Left renal pelvis (tissue), 4 donors: ENCODE measurements around the gene GSTK1. TPM values are rescaled to one million over a fixed set of nuclear protein-coding genes. Genes with fewer than 3 reads are reported as not detected.

Experiments used
- DNase-seq, 4 donors: peaks; one replicate each; pipeline ENCODE4 v3.0.0-alpha.2; 2013; ENCODE audit warnings: low read depth in 4 of 4, low spot score in 3 of 4
- polyA plus RNA-seq, 4 donors: library from polyadenylated mRNA; unstranded; fragments of 120-200 nt; gene quantifications; one replicate each; pipeline ENCODE4 v1.2.1, GENCODE V29; 2013; ENCODE audit not compliant: insufficient read length in 4 of 4

Gene GSTK1
- polyA plus RNA-seq, 4 donors: 86.8 to 227 (median 188) TPM

- DNase-seq: no peak
Observed at GRCh38 chr7:143290293-143290692, 27.1 kb downstream of the GSTK1 start.

GRCh38 chr7:143292876-143293275 is 29.6 kb downstream of the GSTK1 start:
- DNase-seq: no peak

- DNase-seq: no peak
Observed at GRCh38 chr7:143295870-143296269, 32.6 kb downstream of the GSTK1 start.

GRCh38 chr7:143296686-143297085 is 33.4 kb downstream of the GSTK1 start:
- DNase-seq: no peak

GRCh38 chr7:143299346-143299745 is 36.1 kb downstream of the GSTK1 start:
- no peak for DNase-seq

- DNase-seq: no peak
Observed at GRCh38 chr7:143299840-143300239, 36.6 kb downstream of the GSTK1 start.

- DNase-seq: no peak
Observed at GRCh38 chr7:143300959-143301935, 38.0 kb downstream of the GSTK1 start.

GRCh38 chr7:143303733-143304132 is 40.5 kb downstream of the GSTK1 start:
- DNase-seq: no peak

- DNase-seq: no peak
Observed at GRCh38 chr7:143304938-143305337, 41.7 kb downstream of the GSTK1 start.

- DNase-seq: no peak
Observed at GRCh38 chr7:143305423-143306070, 42.3 kb downstream of the GSTK1 start.

GRCh38 chr7:143308632-143309031 is 45.4 kb downstream of the GSTK1 start:
- no peak for DNase-seq

GRCh38 chr7:143314127-143314526 is 50.9 kb downstream of the GSTK1 start:
- DNase-seq: no peak

GRCh38 chr7:143315776-143316175 is 52.5 kb downstream of the GSTK1 start, which contains the start of gene CLCN1:
TSS of gene CLCN1 (plus strand) at chr7:143316111. CDS start at chr7:143316213, 102 bp downstream.
- no peak for DNase-seq

- no peak for DNase-seq
Observed at GRCh38 chr7:143316492-143316891, 53.3 kb downstream of the GSTK1 start.

- no peak for DNase-seq
Observed at GRCh38 chr7:143318661-143319060, 55.4 kb downstream of the GSTK1 start.

Other genes starting within 250 kb of the GSTK1 start
- not detected for gene OR9A2, start 236.3 kb upstream of the GSTK1 start, polyA plus RNA-seq
- not detected for gene OR6V1, start 211.1 kb upstream of the GSTK1 start, polyA plus RNA-seq
- gene PIP, start 131.4 kb upstream of the GSTK1 start, polyA plus RNA-seq: not detected
- not detected for gene TAS2R39, start 80.0 kb upstream of the GSTK1 start, polyA plus RNA-seq
- not detected for gene TAS2R40, start 41.4 kb upstream of the GSTK1 start, polyA plus RNA-seq
- gene TMEM139, start 21.5 kb downstream of the GSTK1 start, polyA plus RNA-seq: 10 to 100 TPM in 3 of 4 donors, 1 to 10 TPM in 1; 2.7 to 72.7 (median 52.7) TPM
- gene CASP2, start 24.9 kb downstream of the GSTK1 start, polyA plus RNA-seq: 10 to 100 TPM; 38.5 to 60.1 (median 56.2) TPM
- under 1 TPM; 0.10 to 0.24 (median 0.12) TPM for gene CLCN1, start 52.7 kb downstream of the GSTK1 start, polyA plus RNA-seq
- gene FAM131B, start 99.3 kb downstream of the GSTK1 start, polyA plus RNA-seq: 1 to 10 TPM; 2.3 to 4.9 (median 2.7) TPM
- 100 to 1,000 TPM in 2 of 4 donors, 10 to 100 TPM in 2; 80.4 to 137 (median 93.0) TPM for gene ZYX, start 117.9 kb downstream of the GSTK1 start, polyA plus RNA-seq
- gene EPHA1, start 145.4 kb downstream of the GSTK1 start, polyA plus RNA-seq: 10 to 100 TPM in 3 of 4 donors, 1 to 10 TPM in 1; 4.1 to 23.5 (median 18.4) TPM
- not detected for gene TAS2R60, start 180.0 kb downstream of the GSTK1 start, polyA plus RNA-seq
- gene TAS2R41, start 214.4 kb downstream of the GSTK1 start, polyA plus RNA-seq: not detected